Progenitor cell of endocrine pancreas (in vitro differentiated cells): ENCODE data around the gene TBRG1. TPM values are rescaled to one million over a fixed set of nuclear protein-coding genes. Genes with fewer than 3 reads are reported as not detected.

Source experiments
- DNase-seq: peaks from one replicate; pipeline ENCODE4 v3.0.0; 2021; ENCODE audit warnings: low spot score; ENCODE audit not compliant: unreplicated experiment
- H3K27ac Mint-ChIP-seq: 2 replicates; pipeline ENCODE4 v1.8.0; 2021; ENCODE audit warnings: mild to moderate bottlenecking, moderate library complexity, mixed read lengths
- H3K27me3 Mint-ChIP-seq: 2 replicates; pipeline ENCODE4 v1.8.0; 2021; ENCODE audit warnings: mixed read lengths
- H3K36me3 Mint-ChIP-seq: 2 replicates; pipeline ENCODE4 v1.8.0; 2022; ENCODE audit warnings: mixed read lengths; ENCODE audit not compliant: insufficient read depth
- H3K4me1 Mint-ChIP-seq: 2 replicates; pipeline ENCODE4 v1.8.0; 2021; ENCODE audit warnings: low read depth, mixed read lengths
- H3K4me3 Mint-ChIP-seq: 2 replicates; pipeline ENCODE4 v1.8.0; 2021; ENCODE audit warnings: low read depth, mild to moderate bottlenecking, moderate library complexity, mixed read lengths
- H3K9me3 Mint-ChIP-seq: 2 replicates; pipeline ENCODE4 v1.8.0; 2021; ENCODE audit warnings: low read depth, mixed read lengths
- CTCF ChIP-seq: fragments of 200-600 bp; sonication (generic); IDR thresholded peaks from one replicate; pipeline ENCODE4 v1.5.0; 2021; ENCODE audit warnings: antibody characterized with exemption, mild to moderate bottlenecking; ENCODE audit not compliant: unreplicated experiment
- total RNA-seq: library from RNA; stranded (reverse); gene quantifications from 2 replicates; pipeline ENCODE4 v1.2.1, GENCODE V29; 2021

TBRG1 gene
- total RNA-seq, 1 donor from 2014 or later = 33.3 TPM

- no peak overlapping the region for H3K4me3 Mint-ChIP-seq
- H3K27me3 Mint-ChIP-seq = no peaks in the 10 kb centered on the region
- no peak overlapping the region for H3K27ac Mint-ChIP-seq
- DNase-seq = no peak
- no peaks in the 10 kb centered on the region for H3K9me3 Mint-ChIP-seq
- TF ChIP-seq CTCF = no peak
- H3K36me3 Mint-ChIP-seq = peaks cover 11% of the 10 kb centered on the region
- peaks cover 3% of the 10 kb centered on the region for H3K4me1 Mint-ChIP-seq
Measured at GRCh38 chr11:124640666-124641065, 18.0 kb downstream of the TBRG1 start.

- Mint-ChIP-seq H3K27me3 (no peaks in the 10 kb centered on the region), H3K27ac (no peak overlapping the region), H3K36me3 (peaks cover 4% of the 10 kb centered on the region), H3K9me3 (no peaks in the 10 kb centered on the region), H3K4me3 (no peak overlapping the region), H3K4me1 (peaks cover 3% of the 10 kb centered on the region)
- no peak for TF ChIP-seq CTCF
- DNase-seq = no peak
Measured at GRCh38 chr11:124642628-124643027, 20.0 kb downstream of the TBRG1 start.

- Mint-ChIP-seq H3K27ac (no peak overlapping the region), H3K36me3 (peaks cover 2% of the 10 kb centered on the region), H3K9me3 (no peaks in the 10 kb centered on the region), H3K4me3 (no peak overlapping the region), H3K27me3 (no peaks in the 10 kb centered on the region), H3K4me1 (peaks cover 3% of the 10 kb centered on the region)
- no peak for DNase-seq
- no peak for TF ChIP-seq CTCF
Measured at GRCh38 chr11:124643042-124643604, 20.5 kb downstream of the TBRG1 start.

- H3K4me1 Mint-ChIP-seq = peaks cover 3% of the 10 kb centered on the region
- TF ChIP-seq CTCF = no peak
- H3K4me3 Mint-ChIP-seq = no peak overlapping the region
- no peak overlapping the region for H3K27ac Mint-ChIP-seq
- no peaks in the 10 kb centered on the region for H3K9me3 Mint-ChIP-seq
- no peaks in the 10 kb centered on the region for H3K36me3 Mint-ChIP-seq
- no peak for DNase-seq
- H3K27me3 Mint-ChIP-seq = no peaks in the 10 kb centered on the region
Measured at GRCh38 chr11:124643605-124644425, 21.2 kb downstream of the TBRG1 start.

GRCh38 chr11:124644426-124645280 lies 22.0 kb downstream of the TBRG1 start:
- Mint-ChIP-seq H3K27me3 (no peaks in the 10 kb centered on the region), H3K9me3 (no peaks in the 10 kb centered on the region), H3K4me1 (peaks cover 3% of the 10 kb centered on the region), H3K4me3 (no peak overlapping the region), H3K27ac (no peak overlapping the region), H3K36me3 (no peaks in the 10 kb centered on the region)
- DNase-seq = peak; percentile 33
- peak; percentile 82 for TF ChIP-seq CTCF
